ENCODE measurements around the gene CRYBG1.

Gene CRYBG1

DNA sequence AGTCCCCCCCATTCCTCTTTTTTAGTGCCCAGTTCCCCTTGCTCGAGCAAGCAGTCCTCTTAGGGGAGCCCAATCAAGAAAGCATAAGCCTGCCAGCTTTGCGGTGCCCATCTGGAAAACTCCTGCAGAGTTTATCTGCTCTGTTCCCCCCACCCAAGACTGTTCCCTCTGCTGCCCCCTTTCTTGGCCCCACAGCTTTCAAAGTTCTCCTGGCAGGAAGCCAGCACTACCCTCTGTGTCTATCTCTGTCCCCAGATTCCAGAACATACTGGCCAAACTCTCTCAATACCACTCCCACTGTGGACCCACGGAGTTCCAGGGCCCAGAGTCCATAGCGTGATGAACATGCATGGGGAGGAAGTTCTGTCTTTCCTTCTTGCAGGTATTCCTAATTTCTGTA is 55.4 kb downstream of the CRYBG1 start:
- in situ Hi-C loops (cut with MboI; ENCODE audit: low pct_unique_long_range_greater_than_20kb, low sequenced_read_pairs) = no loop called here
- no peak for DNase-seq

DNA sequence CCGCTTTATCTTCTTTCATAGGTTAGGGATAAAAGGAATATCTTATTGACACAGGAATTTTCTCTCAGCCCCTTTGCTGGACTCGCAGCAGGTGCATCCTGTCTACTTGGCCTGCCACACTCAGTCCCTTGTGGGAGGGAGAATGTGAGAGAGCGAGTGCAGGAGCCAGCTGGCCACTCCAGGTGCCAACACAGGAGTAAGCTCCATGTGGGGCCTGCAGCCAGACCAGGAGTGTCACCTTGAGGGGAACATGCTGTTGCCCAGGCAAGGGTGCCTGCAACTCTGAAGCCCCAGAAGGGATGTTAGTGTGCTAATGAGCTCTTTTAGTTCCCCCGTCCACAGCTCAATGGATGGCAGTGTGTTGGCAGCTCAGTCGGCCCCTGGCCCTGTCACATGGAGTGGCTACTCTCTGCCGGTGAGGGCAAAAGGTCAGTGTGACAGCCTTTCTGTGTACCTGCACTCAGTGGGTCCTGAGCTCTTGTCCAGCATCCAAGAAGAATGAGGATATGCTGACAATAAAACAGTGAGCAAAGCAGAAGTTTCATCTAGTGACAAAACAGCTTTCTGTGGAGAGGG is 57.1 kb downstream of the CRYBG1 start:
- in situ Hi-C loops (cut with MboI; ENCODE audit: low pct_unique_long_range_greater_than_20kb, low sequenced_read_pairs) = no loop called here
- DNase-seq = no peak

DNA sequence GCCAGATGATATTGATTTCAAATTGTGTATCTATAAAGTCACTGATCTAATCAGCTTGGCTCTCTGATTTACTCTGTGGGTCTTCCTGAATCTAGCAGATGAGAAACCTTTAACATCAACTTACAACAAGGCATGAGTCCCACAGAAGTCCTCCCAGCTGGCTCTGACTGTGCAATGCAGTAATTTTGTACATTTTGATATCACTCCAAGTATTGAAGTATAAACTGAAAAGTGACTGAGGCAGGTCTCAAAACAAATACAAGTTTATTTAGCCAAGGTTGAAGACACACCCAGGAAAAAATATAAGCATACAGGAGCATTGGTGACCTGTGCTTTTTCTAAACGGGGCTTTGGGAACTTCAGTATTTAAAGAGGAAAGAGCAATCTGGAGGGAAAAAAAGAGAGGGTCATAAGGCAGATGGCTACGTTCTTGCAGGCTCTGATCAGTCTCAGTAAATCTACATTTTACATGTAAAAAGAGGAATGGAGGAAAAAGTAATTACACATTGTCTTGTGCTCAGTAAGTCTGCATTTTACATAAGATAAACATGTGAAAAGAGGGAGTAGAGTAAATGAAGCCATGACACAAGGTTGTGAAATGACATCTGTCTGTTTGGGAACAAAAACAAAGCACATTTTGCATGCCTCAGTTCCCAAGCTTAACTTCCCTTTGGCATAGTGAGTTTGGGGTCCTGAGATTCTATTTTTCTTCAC is 59.5 kb downstream of the CRYBG1 start:
- in situ Hi-C loops (cut with MboI; ENCODE audit: low pct_unique_long_range_greater_than_20kb, low sequenced_read_pairs) = no loop called here
- no peak for DNase-seq

DNA sequence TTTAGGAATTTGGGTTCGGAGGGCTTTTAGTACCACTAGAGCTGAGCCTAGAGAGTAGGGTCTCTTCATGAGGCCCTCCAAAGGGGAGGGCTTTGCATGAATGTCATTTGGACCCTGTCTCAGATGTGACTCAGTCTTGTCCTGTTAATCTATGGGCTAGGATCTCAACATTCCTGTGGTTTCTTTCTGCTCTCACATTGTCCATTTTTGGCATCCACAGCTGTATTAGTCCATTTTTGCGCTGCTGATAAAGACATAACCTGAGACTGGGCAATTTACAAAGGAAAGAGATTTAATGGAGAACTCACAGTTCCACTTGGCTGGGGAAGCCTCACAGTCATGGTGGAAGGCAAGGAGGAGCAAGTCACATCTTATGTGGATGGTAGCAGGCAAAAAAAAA is 61.0 kb downstream of the CRYBG1 start:
- no peak for DNase-seq
- in situ Hi-C loops (cut with MboI; ENCODE audit: low pct_unique_long_range_greater_than_20kb, low sequenced_read_pairs) = no loop called here

DNA sequence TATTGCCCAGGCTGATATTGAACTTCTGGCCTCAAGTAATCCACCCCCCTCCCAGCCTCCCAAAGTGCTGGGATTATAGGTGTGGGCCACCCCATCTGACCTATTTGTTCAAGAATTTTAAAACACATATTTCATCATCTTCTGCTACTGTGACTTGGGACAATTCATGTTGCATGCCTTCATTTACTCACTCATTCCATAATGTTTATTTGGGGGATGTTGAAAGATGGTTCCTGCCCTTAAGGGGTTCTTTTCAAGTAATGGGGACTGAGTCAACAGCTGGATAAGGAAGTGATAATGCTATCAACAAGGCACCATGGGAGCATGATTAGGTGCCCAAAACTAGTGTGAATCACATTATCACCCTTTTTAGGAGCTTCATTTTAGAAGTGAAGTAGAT is 62.0 kb downstream of the CRYBG1 start:
- DNase-seq = no peak
- in situ Hi-C loops (cut with MboI; ENCODE audit: low pct_unique_long_range_greater_than_20kb, low sequenced_read_pairs) = no loop called here

DNA sequence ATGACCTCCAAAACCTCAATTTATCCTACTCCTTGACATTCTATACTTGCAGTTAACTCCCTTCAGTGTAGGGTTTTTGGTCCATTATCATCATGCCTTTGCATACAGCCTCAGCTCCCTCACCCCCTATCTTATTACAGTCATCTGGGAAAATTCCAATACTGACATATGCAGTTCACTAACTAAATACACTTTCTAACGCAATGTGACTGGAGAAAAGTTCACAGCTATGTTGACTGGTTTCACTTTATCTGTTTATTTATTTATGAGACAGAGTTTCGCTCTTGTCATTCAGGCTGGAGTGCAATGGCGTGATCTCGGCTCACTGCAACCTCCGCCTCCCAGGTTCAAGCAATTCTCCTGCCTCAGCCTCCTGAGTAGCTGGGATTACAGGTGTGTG is 64.9 kb downstream of the CRYBG1 start:
- in situ Hi-C loops (cut with MboI; ENCODE audit: low pct_unique_long_range_greater_than_20kb, low sequenced_read_pairs) = loop anchor here (25.0 kb wide), 1 partner anchor 562 kb away; no protein-coding TSS in a partner anchor

DNA sequence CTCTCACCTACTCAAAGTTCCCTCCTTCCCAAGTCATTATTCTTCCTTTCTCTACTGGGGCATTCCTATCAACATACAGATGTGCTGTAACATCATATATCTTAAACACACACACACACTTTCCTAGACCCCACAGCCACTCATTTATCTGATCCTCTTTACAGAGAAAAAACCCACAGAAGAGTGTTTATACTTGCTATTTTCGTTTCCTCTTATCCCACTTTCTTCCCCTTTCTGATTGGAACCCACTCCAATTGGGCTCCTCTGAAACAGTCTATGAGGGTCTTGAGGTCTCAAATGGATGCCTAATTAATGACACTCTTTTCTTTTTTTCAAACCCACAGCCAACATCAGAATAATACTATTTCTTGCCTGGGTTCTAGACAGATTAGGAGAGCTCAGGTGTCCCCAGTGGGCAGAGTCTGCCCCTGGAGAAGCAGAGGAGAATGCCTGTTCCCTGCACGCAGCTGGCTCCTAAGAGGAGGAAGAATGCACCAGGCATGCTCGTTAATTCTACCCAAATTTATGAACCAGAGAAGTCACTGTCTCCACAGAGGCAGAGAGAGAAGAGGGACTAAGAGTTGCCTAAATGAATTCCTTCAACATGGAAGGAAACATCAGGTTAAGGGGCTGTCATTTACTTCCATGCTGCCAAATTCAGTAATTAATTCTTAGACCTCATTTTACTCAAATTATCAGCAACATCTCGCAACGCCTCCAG is 65.9 kb downstream of the CRYBG1 start:
- in situ Hi-C loops (cut with MboI; ENCODE audit: low pct_unique_long_range_greater_than_20kb, low sequenced_read_pairs) = loop anchor here (25.0 kb wide), 1 partner anchor 561 kb away; no protein-coding TSS in a partner anchor
- DNase-seq = no peak

More for the DNA sequence above, 64.9 kb downstream of the CRYBG1 start:
- DNase-seq = no peak

DNA sequence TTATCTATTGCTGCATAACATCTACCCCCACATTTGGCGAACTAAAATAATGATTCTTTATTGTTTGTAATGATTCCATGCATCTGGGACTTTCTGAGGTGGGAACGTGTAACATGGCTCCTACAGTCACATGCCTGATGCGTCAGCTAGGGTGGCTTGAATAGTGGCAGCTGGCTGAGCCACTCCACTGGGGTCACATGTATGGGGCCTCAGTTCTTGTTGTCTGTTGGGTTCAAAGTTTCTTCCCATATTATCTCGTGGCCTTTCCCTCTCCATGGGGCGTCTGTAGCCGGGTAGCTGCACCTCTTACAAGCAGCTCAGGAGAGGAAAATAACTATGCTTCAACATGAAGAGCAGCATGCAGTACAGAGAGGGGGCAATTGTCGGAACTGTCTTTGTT is 69.9 kb downstream of the CRYBG1 start:
- in situ Hi-C loops (cut with MboI; ENCODE audit: low pct_unique_long_range_greater_than_20kb, low sequenced_read_pairs) = loop anchor here (25.0 kb wide), 1 partner anchor 557 kb away; no protein-coding TSS in a partner anchor
- no peak for DNase-seq

DNA sequence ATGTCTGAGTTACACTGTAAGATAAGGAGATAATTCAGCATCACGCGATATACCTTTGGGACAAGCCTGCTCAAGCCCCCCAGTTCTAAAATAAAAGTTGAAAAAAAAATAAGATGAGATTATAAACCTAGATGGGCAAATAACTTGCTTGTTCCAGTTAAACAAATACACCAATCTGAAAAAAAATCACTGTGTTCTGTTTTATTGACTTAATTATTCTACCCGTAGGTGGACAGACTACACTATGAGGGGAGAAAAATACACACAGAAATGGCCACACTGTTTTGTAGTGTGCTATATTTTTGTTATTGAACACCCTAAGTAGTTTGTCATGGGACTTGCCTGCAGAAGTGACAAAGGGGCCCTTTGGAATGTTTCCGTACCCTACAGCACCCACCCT is 70.9 kb downstream of the CRYBG1 start:
- no peak for DNase-seq
- in situ Hi-C loops (cut with MboI; ENCODE audit: low pct_unique_long_range_greater_than_20kb, low sequenced_read_pairs) = loop anchor here (25.0 kb wide), 1 partner anchor 556 kb away; no protein-coding TSS in a partner anchor

DNA sequence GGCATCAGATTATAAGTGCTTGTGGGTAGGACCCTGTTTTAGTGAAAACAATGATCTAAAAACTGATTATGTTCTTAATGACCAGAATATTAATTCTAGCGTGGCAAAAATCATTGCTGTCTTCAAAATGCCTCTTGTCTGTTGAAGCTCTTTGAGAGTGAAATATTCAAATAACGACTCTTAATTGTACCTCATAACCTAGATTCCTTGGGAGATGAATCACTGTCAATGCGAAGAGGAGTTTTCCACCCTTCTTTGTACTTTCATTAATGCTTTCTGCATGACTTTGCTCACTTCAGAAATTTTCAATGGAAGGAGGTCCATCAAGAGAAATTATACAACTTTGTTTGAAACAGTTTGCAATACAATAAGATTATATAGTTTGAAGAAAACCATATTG is 71.5 kb downstream of the CRYBG1 start:
- in situ Hi-C loops (cut with MboI; ENCODE audit: low pct_unique_long_range_greater_than_20kb, low sequenced_read_pairs) = loop anchor here (25.0 kb wide), 1 partner anchor 555 kb away; no protein-coding TSS in a partner anchor
- no peak for DNase-seq

DNA sequence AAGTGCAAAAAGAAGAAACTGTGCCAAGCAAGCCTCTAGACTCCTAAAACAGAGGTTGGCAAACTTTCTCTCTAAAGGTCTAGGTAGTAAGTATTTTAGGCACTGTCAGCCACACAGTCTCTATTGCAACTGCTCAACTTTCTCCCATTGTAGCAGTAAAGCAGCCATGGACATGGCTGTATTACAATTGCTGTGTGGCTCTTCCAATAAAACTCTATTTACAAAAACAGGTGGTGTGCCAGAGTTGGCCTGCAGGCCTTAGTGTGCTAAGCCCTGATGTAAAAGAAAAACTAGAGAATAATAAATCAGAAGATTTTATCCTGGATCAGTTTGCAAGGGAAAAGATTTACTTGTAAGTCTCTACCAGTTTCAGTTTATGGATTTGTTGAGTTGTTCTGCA is 74.0 kb downstream of the CRYBG1 start:
- no peak for DNase-seq
- in situ Hi-C loops (cut with MboI; ENCODE audit: low pct_unique_long_range_greater_than_20kb, low sequenced_read_pairs) = loop anchor here (25.0 kb wide), 1 partner anchor 553 kb away; no protein-coding TSS in a partner anchor

DNA sequence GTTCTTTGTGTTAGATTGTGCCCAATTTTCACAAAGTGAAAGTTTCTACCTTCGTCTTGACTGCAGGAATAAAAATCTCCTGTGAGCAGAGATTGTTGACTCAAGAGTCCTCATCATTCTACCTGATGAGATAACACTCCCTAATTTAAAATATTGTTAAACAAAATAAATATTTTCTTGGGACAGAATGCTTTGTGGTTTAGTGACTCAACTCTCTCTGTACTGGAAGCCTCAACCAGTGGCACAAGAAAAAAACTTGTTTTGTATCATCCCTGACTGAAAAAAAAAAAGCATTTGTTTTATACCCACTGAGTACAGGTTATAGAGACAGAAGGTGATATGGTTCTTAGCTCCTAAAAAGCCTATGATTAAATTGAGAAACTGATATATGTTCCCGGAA is 78.9 kb downstream of the CRYBG1 start:
- in situ Hi-C loops (cut with MboI; ENCODE audit: low pct_unique_long_range_greater_than_20kb, low sequenced_read_pairs) = loop anchor here (25.0 kb wide), 1 partner anchor 548 kb away; no protein-coding TSS in a partner anchor
- DNase-seq = no peak

DNA sequence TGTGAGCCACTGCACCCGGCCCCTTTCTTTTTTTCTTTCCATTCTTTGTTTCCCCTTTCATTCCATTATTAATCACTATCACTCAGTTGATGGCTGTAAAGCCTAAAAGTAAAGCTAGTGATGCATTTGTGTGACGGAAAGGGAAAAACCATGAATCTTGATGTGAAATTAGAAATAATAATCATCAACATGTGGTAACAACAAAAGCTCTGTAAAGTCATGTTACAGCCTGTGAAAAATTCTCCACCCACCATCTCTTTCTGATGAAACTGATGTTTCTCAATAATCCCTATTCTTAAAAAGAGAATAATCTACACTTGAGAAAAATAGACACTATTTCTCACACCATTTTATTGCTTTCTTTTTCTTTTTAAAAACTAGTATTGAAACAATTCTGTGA is 80.0 kb downstream of the CRYBG1 start:
- in situ Hi-C loops (cut with MboI; ENCODE audit: low pct_unique_long_range_greater_than_20kb, low sequenced_read_pairs) = loop anchor here (10.0 to 25.0 kb wide), 2 partner anchors 124 to 547 kb away; no protein-coding TSS in a partner anchor

DNA sequence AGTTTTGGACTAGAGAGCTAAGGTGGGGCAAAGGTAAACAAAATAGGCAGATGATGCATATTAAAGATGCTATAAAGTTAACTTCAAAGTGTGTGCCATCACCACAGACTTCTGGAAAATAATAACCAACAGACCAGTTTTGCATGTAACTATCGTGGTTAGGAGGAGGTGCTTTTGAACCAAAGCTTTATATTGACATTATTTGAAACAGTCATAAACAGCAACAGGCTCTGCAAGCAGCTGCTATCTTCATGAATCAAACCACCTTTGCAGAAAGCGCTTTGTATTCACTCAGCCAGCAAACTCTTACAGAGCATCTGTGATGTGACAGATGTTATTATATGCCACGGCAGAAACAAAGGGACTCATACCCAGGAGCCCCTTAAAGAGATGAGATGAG is 81.9 kb downstream of the CRYBG1 start:
- DNase-seq = no peak
- in situ Hi-C loops (cut with MboI; ENCODE audit: low pct_unique_long_range_greater_than_20kb, low sequenced_read_pairs) = loop anchor here (10.0 to 25.0 kb wide), 2 partner anchors 122 to 545 kb away; no protein-coding TSS in a partner anchor

More for the DNA sequence above, 80.0 kb downstream of the CRYBG1 start:
- no peak for DNase-seq

DNA sequence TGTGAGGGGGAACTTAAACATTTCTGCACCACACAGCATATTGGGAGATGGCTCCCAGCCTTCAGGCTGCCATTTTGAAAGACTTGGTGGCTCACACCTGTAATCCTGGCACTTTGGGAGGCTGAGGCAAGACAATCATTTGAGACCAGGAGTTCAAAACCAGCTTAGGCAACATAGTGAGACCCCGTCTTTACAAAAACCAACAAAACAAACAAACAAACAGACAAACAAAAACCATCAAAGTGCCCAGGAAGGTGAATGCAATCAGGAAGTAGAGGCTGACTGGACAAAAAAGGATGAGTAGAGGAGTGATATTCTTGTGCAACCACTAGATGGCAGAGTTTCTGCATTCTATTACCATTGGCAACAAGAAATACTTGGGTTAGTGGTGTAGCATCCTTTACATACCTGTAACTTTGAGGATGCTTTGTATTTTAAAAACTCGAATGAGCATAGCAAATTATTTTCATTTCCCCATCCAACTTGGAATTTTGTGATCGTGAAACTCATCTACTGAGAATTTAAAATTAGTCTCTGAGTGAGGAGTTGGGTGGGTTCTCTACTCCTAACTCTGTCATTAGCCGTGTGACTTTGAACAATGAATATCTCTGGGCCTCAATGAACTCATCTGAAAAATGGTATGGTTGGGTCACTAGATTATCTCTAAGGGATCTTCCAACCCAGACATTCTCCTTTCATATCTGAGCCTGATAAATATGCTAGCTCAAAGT is 84.4 kb downstream of the CRYBG1 start:
- in situ Hi-C loops (cut with MboI; ENCODE audit: low pct_unique_long_range_greater_than_20kb, low sequenced_read_pairs) = loop anchor here (10.0 to 25.0 kb wide), 2 partner anchors 120 to 542 kb away; no protein-coding TSS in a partner anchor
- DNase-seq = peak; percentile 69

DNA sequence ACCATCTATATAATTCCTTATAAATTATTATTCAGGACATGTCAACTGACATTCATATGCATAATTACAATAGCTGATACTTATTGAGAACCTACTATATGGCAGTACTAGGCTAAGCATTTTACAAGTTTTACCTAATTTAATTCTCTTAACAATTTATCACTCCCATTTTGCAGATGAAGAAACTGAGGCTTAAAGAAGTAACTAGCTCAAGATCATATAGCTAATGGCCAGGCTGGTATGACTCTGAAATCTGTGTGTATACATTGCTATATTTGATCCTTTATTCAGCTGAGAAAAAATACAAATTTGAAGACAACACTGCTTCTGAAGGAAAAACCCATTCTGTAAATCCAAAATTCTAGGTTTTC is 85.0 kb downstream of the CRYBG1 start:
- in situ Hi-C loops (cut with MboI; ENCODE audit: low pct_unique_long_range_greater_than_20kb, low sequenced_read_pairs) = loop anchor here (10.0 to 25.0 kb wide), 2 partner anchors 119 to 542 kb away; no protein-coding TSS in a partner anchor
- no peak for DNase-seq

DNA sequence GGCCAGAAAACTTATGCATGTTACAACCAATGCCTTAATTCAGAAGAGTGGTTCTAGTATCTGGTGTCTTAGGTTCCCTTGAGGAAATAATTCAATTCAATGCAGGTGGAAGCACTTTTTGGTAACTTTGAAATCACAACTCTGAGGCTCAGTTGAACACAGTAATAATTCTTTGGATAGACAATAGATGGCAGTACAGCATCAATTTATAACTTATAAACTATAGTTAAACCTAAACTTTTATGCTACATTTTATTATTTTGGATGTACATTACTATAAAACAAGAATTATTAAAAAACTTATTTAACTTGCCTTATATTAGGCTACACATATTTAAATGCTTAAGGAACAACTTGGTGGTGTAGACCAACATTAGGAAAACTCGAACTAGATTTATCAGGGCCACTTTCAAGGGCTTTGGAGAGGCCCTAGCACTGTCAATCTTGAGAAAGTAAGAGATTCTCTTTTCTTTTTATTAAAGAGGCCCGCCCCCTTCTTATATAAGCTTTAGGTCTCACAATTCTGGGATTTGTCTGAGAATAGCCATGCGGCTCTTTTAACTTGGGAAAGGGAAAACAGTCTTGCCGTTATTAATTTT is 85.9 kb downstream of the CRYBG1 start:
- peak; percentile 28 for DNase-seq
- in situ Hi-C loops (cut with MboI; ENCODE audit: low pct_unique_long_range_greater_than_20kb, low sequenced_read_pairs) = loop anchor here (10.0 to 25.0 kb wide), 2 partner anchors 118 to 541 kb away; no protein-coding TSS in a partner anchor

DNA sequence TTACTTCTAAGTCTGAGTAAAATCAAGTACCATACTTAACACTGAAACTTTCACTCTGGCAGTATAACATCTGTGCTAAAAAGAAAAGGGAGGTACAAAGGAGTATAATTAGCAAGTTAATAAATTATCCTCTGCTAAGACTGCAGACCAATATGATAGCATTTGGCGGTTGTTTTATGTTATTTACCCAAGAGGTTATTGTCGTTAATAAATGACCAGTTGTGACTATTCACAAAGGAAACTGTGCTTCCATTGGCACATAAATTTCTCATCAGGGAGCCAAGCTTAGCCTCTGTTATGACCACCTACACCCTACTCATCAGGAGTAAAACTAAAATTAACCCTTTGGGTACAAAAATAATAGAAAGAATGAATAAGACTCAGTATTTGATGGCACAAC is 86.5 kb downstream of the CRYBG1 start:
- DNase-seq = no peak

More for the DNA sequence above, 86.5 kb downstream of the CRYBG1 start:
- in situ Hi-C loops (cut with MboI; ENCODE audit: low pct_unique_long_range_greater_than_20kb, low sequenced_read_pairs) = loop anchor here (10.0 to 25.0 kb wide), 2 partner anchors 118 to 540 kb away; no protein-coding TSS in a partner anchor

All from KBM-7 (cell line).